ENCODE results near the gene FBXL4.
"Not testable (repeated sequence)": the region's sequence is repeated elsewhere in the genome, so short reads cannot be mapped to it uniquely, and the experiment has no call there.

FBXL4 gene

DNA sequence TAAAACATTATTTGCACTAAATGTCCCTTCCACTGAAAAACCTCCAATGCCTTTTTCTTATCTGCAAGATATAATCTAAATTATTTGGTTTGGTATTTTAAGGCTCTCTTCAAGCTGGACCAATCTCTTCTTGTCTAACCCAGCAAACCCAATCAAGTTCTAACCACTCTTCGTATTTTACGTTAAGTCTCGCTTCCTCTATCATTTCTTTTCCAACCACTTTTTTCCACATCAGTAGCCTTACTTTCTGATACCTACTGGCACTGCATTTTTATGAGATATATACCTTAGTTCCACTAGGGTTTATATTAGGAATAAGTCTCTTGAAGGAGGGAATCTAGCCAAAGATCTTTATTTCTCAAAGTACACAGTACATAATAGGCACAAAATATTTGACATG is 19.1 kb downstream of the FBXL4 start:
- no peak overlapping the region for H3K4me3 ChIP-seq (ENCODE audit: low read depth, low read length)
- H3K4me1 ChIP-seq (ENCODE audit: control insufficient read depth, insufficient read depth, low read length) = peaks cover 24% of the 10 kb centered on the region
- H3K9ac ChIP-seq (ENCODE audit: low read length) = no peak overlapping the region
- H3K36me3 ChIP-seq (ENCODE audit: control insufficient read depth, insufficient read depth, low read length) = no peaks in the 10 kb centered on the region; the same call in 1 of the 2 replicates
- no peak overlapping the region for H3K27ac ChIP-seq (ENCODE audit: low read depth, low read length)
- no peaks in the 10 kb centered on the region for H3K9me3 ChIP-seq (ENCODE audit: control insufficient read depth, insufficient read depth, low read depth, low read length)
- H3K27me3 ChIP-seq (ENCODE audit: control insufficient read depth, insufficient read depth, low read length) = no peaks in the 10 kb centered on the region

DNA sequence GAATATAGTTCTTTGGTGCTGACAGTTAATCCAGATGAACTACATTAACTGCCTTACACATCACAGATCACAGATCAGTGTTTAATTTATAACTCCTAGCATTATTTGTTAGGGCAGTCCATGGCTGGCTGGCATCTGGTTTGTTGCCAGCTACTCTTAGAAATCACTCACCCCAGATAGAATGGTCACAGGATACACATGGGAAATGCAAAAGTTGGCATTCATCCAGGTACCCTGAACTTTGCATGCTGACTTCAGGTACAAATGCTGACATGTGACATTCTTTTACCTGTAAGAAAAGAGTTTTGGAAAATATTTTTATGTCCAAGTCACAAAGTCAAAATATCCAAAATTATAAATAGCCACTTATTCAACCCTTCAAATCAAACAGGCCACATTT is 20.2 kb downstream of the FBXL4 start:
- Histone ChIP-seq H3K9me3 (ENCODE audit: control insufficient read depth, insufficient read depth, low read depth, low read length) (no peaks in the 10 kb centered on the region), H3K36me3 (ENCODE audit: control insufficient read depth, insufficient read depth, low read length) (no peaks in the 10 kb centered on the region; the same call in 1 of the 2 replicates)

DNA sequence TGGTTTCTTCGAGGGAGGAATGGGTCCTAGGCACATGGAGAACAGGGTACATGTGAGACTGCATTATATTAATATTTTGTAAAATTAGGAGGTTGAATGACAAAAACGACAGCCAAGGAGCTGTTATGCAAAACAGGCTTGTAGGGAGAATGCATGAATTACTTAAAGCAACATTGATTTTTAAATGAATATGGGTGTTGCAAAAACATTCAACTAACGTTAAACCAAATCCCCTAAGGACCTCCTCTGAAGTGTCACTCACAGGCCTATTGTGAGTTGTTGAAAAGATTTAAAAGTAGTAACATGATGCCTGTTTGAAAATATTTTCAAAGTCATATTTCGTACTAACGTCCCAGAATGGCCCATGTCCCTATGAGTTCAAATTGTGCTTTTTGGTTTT is 21.9 kb downstream of the FBXL4 start:
- no peak overlapping the region for H3K27ac ChIP-seq (ENCODE audit: low read depth, low read length)

More for the DNA sequence above, 20.2 kb downstream of the FBXL4 start:
- no peak overlapping the region for H3K27ac ChIP-seq (ENCODE audit: low read depth, low read length)
- H3K4me3 ChIP-seq (ENCODE audit: low read depth, low read length) = no peak overlapping the region
- peaks cover 20% of the 10 kb centered on the region for H3K4me1 ChIP-seq (ENCODE audit: control insufficient read depth, insufficient read depth, low read length)
- no peak overlapping the region for H3K9ac ChIP-seq (ENCODE audit: low read length)
- no peaks in the 10 kb centered on the region for H3K27me3 ChIP-seq (ENCODE audit: control insufficient read depth, insufficient read depth, low read length)

DNA sequence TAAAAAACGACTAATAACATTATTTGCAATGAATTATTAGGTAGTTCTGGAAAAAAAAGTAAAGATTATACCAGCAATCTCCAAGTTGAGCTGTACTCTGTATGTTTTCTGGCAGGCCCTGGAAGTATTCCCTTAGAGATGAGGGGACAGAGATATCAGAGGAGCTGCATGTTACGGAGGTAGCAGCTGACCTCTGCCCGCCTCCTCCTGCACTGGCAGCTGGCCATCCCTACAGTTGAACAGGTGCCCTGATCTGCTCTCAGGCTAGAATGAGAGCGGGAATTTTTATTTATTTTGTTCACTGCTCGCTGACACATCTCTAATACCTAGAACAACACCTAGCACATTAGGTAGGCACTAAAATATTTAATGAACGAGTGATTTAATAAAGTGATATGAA is 23.1 kb downstream of the FBXL4 start:
- H3K9me3 ChIP-seq (ENCODE audit: control insufficient read depth, insufficient read depth, low read depth, low read length) = no peaks in the 10 kb centered on the region
- H3K4me3 ChIP-seq (ENCODE audit: low read depth, low read length) = no peak overlapping the region
- no peak overlapping the region for H3K9ac ChIP-seq (ENCODE audit: low read length)
- peaks cover 14% of the 10 kb centered on the region; the same call in 1 of the 2 replicates for H3K4me1 ChIP-seq (ENCODE audit: control insufficient read depth, insufficient read depth, low read length)
- no peak overlapping the region for H3K27ac ChIP-seq (ENCODE audit: low read depth, low read length)
- no peaks in the 10 kb centered on the region; the same call in 1 of the 2 replicates for H3K36me3 ChIP-seq (ENCODE audit: control insufficient read depth, insufficient read depth, low read length)
- no peaks in the 10 kb centered on the region for H3K27me3 ChIP-seq (ENCODE audit: control insufficient read depth, insufficient read depth, low read length)

More for the DNA sequence above, 21.9 kb downstream of the FBXL4 start:
- no peaks in the 10 kb centered on the region; the same call in 1 of the 2 replicates for H3K36me3 ChIP-seq (ENCODE audit: control insufficient read depth, insufficient read depth, low read length)
- no peaks in the 10 kb centered on the region for H3K9me3 ChIP-seq (ENCODE audit: control insufficient read depth, insufficient read depth, low read depth, low read length)
- H3K9ac ChIP-seq (ENCODE audit: low read length) = no peak overlapping the region
- H3K4me3 ChIP-seq (ENCODE audit: low read depth, low read length) = no peak overlapping the region
- no peaks in the 10 kb centered on the region for H3K27me3 ChIP-seq (ENCODE audit: control insufficient read depth, insufficient read depth, low read length)
- peaks cover 14% of the 10 kb centered on the region; the same call in 1 of the 2 replicates for H3K4me1 ChIP-seq (ENCODE audit: control insufficient read depth, insufficient read depth, low read length)

DNA sequence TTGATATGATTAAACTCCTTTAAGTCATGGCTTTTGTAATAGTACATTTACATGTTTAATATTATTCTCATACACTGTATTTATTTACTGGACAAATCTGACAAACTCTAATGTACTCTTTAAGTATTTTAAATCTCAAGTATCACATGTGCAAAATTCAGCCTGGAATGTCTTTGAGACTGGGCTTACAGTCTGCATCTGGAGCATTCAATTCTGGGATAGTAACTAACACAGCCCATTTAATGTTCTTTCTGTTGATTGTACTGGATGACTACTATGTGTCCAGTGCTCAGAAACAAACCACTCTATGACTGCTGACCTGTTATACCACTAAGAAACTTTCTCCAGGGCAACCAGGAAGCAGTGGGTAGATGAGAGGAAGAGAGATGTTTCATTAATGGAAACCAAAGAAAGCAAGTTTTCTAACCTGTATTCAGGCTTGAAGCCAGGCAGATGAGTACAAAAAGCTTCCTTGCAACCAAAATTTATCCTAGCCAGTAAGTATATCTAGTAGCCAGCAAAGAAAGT is 26.8 kb downstream of the FBXL4 start:
- Histone ChIP-seq H3K27ac (ENCODE audit: low read depth, low read length) (no peak overlapping the region), H3K9me3 (ENCODE audit: control insufficient read depth, insufficient read depth, low read depth, low read length) (no peaks in the 10 kb centered on the region), H3K27me3 (ENCODE audit: control insufficient read depth, insufficient read depth, low read length) (no peaks in the 10 kb centered on the region), H3K4me3 (ENCODE audit: low read depth, low read length) (no peak overlapping the region), H3K4me1 (ENCODE audit: control insufficient read depth, insufficient read depth, low read length) (peaks cover 10% of the 10 kb centered on the region; the same call in 1 of the 2 replicates), H3K9ac (ENCODE audit: low read length) (no peak overlapping the region), H3K36me3 (ENCODE audit: control insufficient read depth, insufficient read depth, low read length) (no peaks in the 10 kb centered on the region)

DNA sequence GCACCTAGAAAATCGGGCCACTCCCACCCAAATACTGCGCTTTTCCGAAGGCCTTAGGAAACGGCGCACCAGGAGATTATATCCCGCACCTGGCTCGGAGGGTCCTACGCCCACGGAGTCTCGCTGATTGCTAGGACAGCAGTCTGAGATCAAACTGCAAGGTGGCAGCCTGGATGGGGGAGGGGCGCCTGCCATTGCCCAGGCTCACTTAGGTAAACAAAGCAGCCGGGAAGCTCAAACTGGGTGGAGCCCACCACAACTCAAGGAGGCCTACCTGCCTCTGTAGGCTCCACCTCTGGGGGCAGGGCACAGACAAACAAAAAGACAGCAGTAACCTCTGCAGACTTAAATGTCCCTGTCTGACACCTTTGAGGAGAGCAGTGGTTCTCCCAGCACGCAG is 36.8 kb downstream of the FBXL4 start:
- H3K9ac ChIP-seq (ENCODE audit: low read length); H3K36me3 ChIP-seq (ENCODE audit: control insufficient read depth, insufficient read depth, low read length); H3K4me3 ChIP-seq (ENCODE audit: low read depth, low read length); H3K27me3 ChIP-seq (ENCODE audit: control insufficient read depth, insufficient read depth, low read length); H3K4me1 ChIP-seq (ENCODE audit: control insufficient read depth, insufficient read depth, low read length); H3K27ac ChIP-seq (ENCODE audit: low read depth, low read length): not testable (repeated sequence)
- H3K9me3 ChIP-seq (ENCODE audit: control insufficient read depth, insufficient read depth, low read depth, low read length) = peaks cover 11% of the 10 kb centered on the region

DNA sequence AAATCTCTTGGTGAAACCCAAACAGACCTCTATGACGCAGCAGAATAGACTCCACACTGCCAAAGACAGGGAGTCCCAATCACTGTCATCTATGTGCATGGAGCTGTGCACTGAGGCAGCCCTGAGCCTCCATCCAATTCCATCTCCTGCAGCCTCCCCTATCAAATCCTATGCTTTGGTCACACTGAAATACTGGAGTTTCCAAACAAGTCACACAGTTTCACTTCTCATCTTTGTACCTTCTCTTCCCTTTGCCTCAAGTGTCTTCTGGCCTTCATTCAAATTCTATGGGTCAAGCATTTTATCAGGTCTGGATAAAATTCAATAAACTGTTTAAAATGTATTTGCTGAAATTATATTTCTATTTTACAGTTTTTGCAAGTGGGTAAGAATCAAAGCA is 38.5 kb downstream of the FBXL4 start:
- Histone ChIP-seq H3K9ac (ENCODE audit: low read length) (no peak overlapping the region), H3K27me3 (ENCODE audit: control insufficient read depth, insufficient read depth, low read length) (no peaks in the 10 kb centered on the region), H3K4me3 (ENCODE audit: low read depth, low read length) (no peak overlapping the region)

DNA sequence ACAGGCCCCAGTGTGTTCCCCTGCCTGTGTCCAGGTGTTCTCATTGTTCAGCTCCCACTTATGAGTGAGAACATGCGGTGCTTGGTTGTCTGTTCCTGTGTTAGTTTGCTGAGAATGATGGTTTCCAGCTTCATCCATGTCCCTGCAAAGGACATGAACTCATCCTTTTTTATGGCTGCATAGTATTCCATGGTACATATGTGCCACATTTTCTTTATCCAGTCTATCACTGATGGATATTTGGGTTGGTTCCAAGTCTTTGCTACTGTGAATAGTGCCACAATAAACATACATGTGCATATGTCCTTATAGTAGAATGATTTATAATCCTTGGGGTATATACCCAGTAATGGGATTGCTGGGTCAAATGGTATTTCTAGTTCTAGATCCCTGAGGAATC is 41.4 kb downstream of the FBXL4 start:
- not testable (repeated sequence) for H3K4me3 ChIP-seq (ENCODE audit: low read depth, low read length); H3K4me1 ChIP-seq (ENCODE audit: control insufficient read depth, insufficient read depth, low read length); H3K27me3 ChIP-seq (ENCODE audit: control insufficient read depth, insufficient read depth, low read length); H3K27ac ChIP-seq (ENCODE audit: low read depth, low read length); H3K9ac ChIP-seq (ENCODE audit: low read length)
- Histone ChIP-seq H3K9me3 (ENCODE audit: control insufficient read depth, insufficient read depth, low read depth, low read length) (peaks cover 11% of the 10 kb centered on the region), H3K36me3 (ENCODE audit: control insufficient read depth, insufficient read depth, low read length) (peaks cover 12% of the 10 kb centered on the region; the same call in 1 of the 2 replicates)

More for the DNA sequence above, 38.5 kb downstream of the FBXL4 start:
- Histone ChIP-seq H3K9me3 (ENCODE audit: control insufficient read depth, insufficient read depth, low read depth, low read length) (peaks cover 11% of the 10 kb centered on the region), H3K4me1 (ENCODE audit: control insufficient read depth, insufficient read depth, low read length) (no peaks in the 10 kb centered on the region), H3K36me3 (ENCODE audit: control insufficient read depth, insufficient read depth, low read length) (peaks cover 6% of the 10 kb centered on the region; the same call in 1 of the 2 replicates), H3K27ac (ENCODE audit: low read depth, low read length) (no peak overlapping the region)

DNA sequence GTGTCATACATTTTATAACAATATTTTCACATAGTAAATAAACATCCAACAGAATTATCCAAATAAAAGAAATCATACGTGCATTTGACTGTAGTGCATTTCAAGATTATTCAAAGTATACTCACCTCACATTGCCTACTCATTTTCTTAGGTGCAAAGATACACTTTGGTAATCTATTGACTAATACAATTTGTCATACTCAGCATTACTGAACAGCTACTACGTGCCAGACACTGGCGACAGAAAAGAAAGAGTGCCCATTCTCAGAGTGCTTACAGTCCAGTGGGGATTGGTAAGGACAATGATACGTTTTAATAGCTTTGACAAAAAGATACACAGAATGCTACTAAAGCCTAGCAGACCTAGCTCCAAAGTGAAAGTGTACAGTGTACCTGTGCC is 42.0 kb downstream of the FBXL4 start:
- peaks cover 12% of the 10 kb centered on the region; the same call in 1 of the 2 replicates for H3K36me3 ChIP-seq (ENCODE audit: control insufficient read depth, insufficient read depth, low read length)
- peaks cover 9% of the 10 kb centered on the region for H3K9me3 ChIP-seq (ENCODE audit: control insufficient read depth, insufficient read depth, low read depth, low read length)
- no peak overlapping the region for H3K9ac ChIP-seq (ENCODE audit: low read length)
- H3K4me3 ChIP-seq (ENCODE audit: low read depth, low read length) = no peak overlapping the region
- H3K4me1 ChIP-seq (ENCODE audit: control insufficient read depth, insufficient read depth, low read length) = no peaks in the 10 kb centered on the region
- H3K27ac ChIP-seq (ENCODE audit: low read depth, low read length) = no peak overlapping the region
- no peaks in the 10 kb centered on the region for H3K27me3 ChIP-seq (ENCODE audit: control insufficient read depth, insufficient read depth, low read length)

DNA sequence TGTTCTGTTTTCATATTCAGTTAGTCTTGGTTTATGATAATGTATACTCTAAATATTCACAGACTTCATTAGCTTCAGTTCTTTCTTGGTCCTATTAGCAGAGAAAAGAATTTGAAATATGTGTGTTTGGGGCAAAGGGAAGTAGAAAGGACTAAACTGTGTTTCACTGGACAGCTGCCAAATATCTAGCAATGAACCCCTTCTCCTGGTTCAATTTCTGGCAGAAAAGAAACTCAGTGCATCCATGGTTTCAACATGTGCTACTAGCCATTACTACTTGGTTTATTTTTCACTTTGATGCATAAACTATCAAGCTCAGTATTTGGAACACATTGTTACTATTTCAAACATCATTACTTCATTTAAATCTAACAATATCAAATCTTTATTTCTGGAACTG is 43.6 kb downstream of the FBXL4 start:
- Histone ChIP-seq H3K27ac (ENCODE audit: low read depth, low read length) (no peak overlapping the region), H3K9me3 (ENCODE audit: control insufficient read depth, insufficient read depth, low read depth, low read length) (no peaks in the 10 kb centered on the region), H3K27me3 (ENCODE audit: control insufficient read depth, insufficient read depth, low read length) (no peaks in the 10 kb centered on the region), H3K4me1 (ENCODE audit: control insufficient read depth, insufficient read depth, low read length) (no peaks in the 10 kb centered on the region), H3K9ac (ENCODE audit: low read length) (no peak overlapping the region), H3K4me3 (ENCODE audit: low read depth, low read length) (no peak overlapping the region), H3K36me3 (ENCODE audit: control insufficient read depth, insufficient read depth, low read length) (peaks cover 17% of the 10 kb centered on the region)

DNA sequence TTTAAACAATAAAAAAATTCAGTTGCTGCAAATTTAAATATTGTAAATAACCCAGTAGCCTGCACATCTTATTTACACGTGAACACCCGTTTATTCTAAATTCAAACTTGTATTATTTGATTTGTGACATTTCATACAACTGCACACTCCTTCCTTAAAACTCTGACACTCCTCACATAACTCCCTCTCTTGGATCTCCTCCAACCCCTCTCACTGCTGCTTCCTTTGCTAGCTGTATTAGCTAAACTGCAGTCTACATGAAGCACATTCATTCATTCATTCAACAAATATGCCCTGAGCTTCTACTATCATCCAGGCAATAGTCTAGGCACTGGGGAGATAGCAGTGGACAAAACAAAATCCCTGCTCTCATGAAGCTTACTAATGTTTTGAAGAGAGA is 47.0 kb downstream of the FBXL4 start:
- Histone ChIP-seq H3K4me3 (ENCODE audit: low read depth, low read length) (no peak overlapping the region), H3K27ac (ENCODE audit: low read depth, low read length) (no peak overlapping the region), H3K9me3 (ENCODE audit: control insufficient read depth, insufficient read depth, low read depth, low read length) (no peaks in the 10 kb centered on the region), H3K4me1 (ENCODE audit: control insufficient read depth, insufficient read depth, low read length) (no peaks in the 10 kb centered on the region), H3K36me3 (ENCODE audit: control insufficient read depth, insufficient read depth, low read length) (peaks cover 19% of the 10 kb centered on the region), H3K27me3 (ENCODE audit: control insufficient read depth, insufficient read depth, low read length) (no peaks in the 10 kb centered on the region), H3K9ac (ENCODE audit: low read length) (no peak overlapping the region)
